ENCODE results near the gene BLTP3B.

Gene BLTP3B

DNA sequence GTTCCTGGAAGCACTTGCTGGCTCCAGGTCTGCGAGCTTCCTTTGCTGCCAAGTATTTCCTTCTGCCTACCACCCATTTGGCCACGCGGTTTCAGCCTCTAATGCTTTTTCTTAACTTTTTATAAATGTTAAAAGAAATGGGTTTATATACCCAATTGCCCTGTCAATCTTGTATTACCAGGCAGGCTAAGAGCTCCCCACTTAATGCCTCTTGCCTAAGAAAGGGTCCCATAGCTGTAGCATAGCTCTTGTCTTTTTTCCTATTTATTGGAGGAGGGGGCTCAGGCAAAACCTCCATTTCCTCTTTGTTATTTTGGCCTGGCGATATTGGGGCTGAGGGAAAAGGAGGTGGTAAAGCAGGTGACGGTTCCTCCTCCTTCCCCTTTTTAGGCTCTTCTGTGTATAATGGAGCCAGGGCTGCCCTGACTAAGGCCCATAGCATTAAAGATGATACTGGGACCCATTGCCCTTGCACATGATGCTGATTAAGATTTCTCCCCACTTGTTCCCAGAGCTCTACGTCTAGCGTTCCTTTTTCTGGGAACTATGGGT lies 21.6 kb upstream of the BLTP3B start:
- DNase-seq (ENCODE audit: extremely low read depth in 1 of 2, low read depth in 1 of 2), result no peak

DNA sequence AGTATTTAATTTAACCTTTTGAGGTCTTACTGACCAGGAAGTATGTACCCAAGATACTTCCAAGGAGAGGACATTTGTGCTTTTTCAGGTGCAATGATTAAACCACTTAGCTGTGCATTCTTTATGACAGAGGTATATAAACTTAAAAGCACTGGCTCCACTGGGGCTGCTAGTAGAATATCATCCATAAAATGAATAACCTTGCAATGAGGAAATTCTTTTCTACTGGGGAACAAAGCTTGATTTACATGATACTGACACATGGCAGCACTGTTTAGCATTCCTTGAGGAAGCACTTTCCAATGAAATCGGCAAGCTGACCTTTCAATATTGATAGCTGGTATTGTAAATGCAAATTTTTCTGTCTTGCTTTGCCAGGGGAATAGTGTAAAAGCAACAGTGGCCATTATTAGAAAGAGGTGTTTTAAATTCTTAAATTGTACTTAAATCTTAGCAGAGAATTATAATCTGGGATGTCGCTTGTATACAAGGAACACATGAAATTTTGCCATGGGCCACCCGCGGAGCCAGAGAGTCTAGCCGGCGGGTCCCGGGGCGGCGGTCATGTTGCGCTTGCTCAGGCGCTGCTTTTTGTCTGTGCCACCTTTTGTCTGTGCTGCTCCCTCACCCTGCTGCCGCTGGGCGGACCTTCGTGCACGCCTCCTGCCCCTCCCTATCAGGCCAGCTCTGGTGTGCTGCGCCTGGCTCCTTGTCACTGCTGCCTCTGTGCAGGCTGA lies 20.9 kb upstream of the BLTP3B start:
- DNase-seq (ENCODE audit: extremely low read depth in 1 of 2, low read depth in 1 of 2), result peak; percentile 42 to 59

DNA sequence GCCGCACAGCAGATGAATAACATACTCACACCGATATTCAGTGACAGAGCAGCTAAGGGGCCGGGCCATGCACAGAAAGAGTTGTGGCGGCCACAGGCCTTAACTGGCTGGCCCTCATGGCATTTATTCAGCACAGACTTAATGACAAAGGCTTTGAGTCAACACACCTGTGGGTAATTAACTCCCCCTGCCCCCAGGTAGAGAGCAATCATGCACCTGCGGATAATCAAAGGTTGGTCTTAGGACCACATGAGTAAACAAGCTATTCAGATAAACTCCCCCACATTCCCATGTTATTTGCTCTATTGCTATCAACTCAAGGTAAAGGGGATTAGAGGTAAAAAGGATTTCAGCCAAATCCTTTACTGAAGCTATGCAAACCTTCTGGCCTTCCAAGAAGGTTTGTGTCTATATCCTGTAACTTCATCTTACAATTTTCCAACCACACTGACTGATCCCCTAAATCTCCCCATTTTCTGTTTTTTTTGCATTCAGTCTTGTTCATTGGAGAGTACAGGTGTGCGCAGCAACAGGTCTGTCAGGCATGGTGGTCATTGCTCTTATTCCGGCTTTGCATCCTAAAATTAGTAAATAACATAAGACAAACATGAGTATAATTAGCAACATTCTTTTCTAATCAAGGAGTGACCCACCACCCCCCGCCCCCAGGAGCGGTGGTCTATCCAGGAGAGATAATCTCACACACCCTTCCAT lies 16.9 kb upstream of the BLTP3B start:
- no peak for DNase-seq (ENCODE audit: extremely low read depth in 1 of 2, low read depth in 1 of 2)

DNA sequence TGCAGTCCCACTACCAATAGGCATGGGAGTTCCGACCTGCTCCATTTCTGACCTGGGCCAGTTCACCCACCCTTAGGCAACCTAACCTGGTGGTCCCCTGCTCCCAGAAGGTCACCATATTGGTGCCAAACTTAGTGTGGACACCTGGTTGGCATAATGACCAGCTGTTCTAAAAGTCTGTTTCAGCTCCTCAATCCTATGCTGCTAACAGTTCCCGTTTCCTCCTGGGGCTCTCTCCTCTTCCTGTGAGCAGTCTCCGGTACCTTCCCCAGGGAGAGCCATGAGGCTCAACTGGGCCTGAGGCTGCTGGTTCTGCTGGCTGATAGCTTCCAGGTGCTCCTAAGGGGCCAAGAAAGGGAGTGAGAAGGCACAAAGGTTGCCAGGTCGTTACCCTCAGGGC lies 15.9 kb upstream of the BLTP3B start:
- no peak for DNase-seq (ENCODE audit: extremely low read depth in 1 of 2, low read depth in 1 of 2)

GRCh38 chr12:100157427-100157821 lies 14.8 kb upstream of the BLTP3B start:
- DNase-seq (ENCODE audit: extremely low read depth in 1 of 2, low read depth in 1 of 2), result no peak

- no peak for DNase-seq (ENCODE audit: extremely low read depth in 1 of 2, low read depth in 1 of 2)
Observed at GRCh38 chr12:100156731-100157426, 14.2 kb upstream of the BLTP3B start.

GRCh38 chr12:100154474-100155247 lies 12.0 kb upstream of the BLTP3B start:
- peak; percentile 33 to 61 for DNase-seq (ENCODE audit: extremely low read depth in 1 of 2, low read depth in 1 of 2)

DNA sequence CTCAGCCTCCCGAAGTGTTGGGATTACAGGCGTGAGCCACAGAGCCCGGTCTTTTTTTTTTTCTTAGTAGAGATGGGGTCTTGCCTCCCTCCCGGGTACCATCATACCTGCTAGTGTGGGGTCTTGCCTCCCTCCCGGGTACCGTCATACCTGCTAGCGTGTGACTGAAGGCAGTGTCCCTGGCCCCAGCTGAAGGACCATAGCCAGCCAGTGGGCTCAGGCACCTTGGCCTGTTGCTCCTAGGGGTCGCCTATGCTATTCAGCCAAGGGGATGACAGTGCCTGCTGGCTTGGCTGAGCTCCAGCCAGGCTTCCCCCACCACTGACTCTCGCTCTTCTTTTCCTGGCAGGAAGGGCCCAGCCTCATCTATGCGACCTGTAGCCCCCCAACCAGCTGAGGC lies 10.5 kb upstream of the BLTP3B start:
- DNase-seq (ENCODE audit: extremely low read depth in 1 of 2, low read depth in 1 of 2), result no peak

GRCh38 chr12:100151769-100152168 lies 9.1 kb upstream of the BLTP3B start:
- DNase-seq (ENCODE audit: extremely low read depth in 1 of 2, low read depth in 1 of 2), result no peak

- no peak for DNase-seq (ENCODE audit: extremely low read depth in 1 of 2, low read depth in 1 of 2)
Observed at GRCh38 chr12:100146252-100146651, 3.6 kb upstream of the BLTP3B start.

DNA sequence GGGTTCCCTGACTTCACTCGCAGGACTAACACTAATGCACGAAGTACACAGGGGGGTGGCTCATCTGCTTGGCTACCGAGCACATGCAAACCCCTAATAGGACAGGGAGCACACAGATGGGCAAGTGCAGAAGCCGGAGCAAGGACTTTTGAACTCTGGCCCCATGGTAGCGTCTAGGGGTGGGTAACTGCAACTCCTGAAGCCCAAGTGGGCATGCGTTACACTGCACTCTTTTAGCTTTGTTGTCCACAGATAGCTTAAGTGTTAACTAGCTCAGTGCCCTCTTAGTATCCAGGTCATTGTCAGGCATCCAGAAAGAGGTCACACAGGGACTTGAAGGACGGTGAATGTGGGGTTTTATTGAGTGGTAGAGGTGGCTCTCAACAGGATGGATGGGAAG lies 3.0 kb upstream of the BLTP3B start:
- no peak for DNase-seq (ENCODE audit: extremely low read depth in 1 of 2, low read depth in 1 of 2)

- peak in 1 of 2 donors; percentile 7 for DNase-seq (ENCODE audit: extremely low read depth in 1 of 2, low read depth in 1 of 2)
Observed at GRCh38 chr12:100141998-100142850, 450 bp downstream of the BLTP3B start.

DNA sequence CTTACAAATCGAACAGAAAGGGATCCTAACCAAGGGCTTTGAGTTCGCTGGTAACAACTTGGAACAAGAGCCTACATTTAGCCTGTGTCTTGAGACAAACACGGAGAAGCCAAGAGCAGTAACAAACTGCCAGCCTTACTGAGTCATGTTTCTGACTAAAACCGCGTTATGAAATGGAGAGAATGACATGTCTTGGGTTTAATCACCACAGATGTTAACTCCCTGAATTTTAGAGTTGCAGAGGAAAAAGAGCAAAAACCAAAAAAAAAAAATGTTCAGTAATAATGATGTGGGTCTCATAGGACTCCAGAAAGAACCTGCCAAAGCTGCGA lies 1.0 kb downstream of the BLTP3B start:
- DNase-seq (ENCODE audit: extremely low read depth in 1 of 2, low read depth in 1 of 2), result peak in 1 of 2 donors; percentile 29

- DNase-seq (ENCODE audit: extremely low read depth in 1 of 2, low read depth in 1 of 2), result no peak
Observed at GRCh38 chr12:100138803-100139098, 3.9 kb downstream of the BLTP3B start.

DNA sequence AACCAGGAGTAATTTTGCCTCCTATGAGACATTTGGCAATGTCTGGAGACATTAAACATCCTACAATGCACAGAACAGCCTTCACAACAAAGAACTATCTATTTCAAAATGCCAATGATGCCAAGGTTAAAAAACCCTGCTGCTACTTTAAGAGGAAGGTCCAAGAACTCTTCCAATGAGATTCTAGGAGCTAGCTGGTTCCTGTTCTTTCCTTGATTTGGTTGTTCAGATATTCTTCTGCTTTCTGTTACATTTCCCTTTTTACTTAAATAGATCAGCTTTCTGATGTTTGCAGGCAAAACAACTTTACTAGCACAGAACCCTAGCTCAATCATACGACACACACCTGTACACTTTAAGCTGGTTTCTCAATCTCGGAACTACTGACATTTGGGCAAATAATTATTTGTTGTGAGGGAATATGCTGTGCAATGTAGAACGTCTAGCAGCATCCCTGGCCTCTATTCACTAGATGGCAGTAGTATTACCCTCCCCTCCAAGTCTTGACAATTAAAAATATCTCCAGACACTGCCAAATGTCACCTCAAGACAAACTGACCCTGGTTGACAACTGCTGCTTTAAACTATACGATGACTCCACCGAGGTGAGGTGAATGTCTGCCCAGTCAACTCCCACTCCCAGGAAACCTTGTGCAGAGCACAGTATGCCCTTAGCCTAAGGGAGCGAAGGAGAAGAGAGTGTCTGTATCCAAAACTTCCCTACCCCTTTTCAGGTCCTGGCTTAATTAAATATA lies 4.4 kb downstream of the BLTP3B start:
- no peak for DNase-seq (ENCODE audit: extremely low read depth in 1 of 2, low read depth in 1 of 2)

DNA sequence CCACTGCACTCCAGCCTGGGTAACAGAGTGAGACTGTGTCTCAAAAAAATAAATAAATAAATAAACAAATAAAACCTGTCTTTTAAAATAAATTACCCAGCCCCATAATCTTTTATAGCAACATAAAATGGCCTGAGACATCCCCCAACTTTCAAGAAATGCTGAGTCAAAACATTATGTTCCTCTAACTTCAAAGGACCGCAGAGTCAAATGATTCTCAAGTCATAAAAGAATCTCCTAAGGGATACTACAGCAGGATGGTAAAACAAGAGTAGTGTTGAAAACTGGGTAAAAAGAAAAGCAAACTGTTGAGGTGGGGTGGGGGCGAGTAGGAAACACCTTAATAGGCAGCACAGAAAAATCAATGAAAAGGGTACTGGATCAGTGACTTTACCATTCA lies 9.5 kb downstream of the BLTP3B start:
- no peak for DNase-seq (ENCODE audit: extremely low read depth in 1 of 2, low read depth in 1 of 2)

DNA sequence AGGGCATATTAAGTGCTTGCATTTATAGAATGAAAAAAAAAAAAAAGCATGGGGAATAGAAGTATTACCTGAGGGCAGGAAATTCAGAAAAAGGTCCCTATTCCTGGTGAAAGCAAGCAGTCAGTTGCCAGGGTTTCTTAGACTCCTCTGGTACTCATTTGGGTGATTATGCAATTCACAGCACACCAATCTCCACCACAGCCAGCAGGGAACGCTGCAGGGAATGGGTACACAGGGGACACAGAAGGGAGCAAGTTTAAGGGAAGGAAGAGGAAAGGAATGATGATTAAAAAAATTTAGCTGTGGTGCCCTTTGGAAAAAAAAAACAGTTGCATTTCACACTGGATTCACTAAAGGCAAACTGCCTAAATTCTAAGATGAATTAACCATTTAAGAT lies 14.2 kb downstream of the BLTP3B start:
- DNase-seq (ENCODE audit: extremely low read depth in 1 of 2, low read depth in 1 of 2), result no peak

GRCh38 chr12:100127766-100128511 lies 14.7 kb downstream of the BLTP3B start:
- no peak for DNase-seq (ENCODE audit: extremely low read depth in 1 of 2, low read depth in 1 of 2)

Data from stimulated activated CD8-positive, alpha-beta memory T cell treated with anti-CD3 and anti-CD28 coated beads, Interleukin-7, amount 100 ng/mL, for 48 hours (primary cell).